Spleen (tissue), 7 donors: Measurements from ENCODE around the gene ZNF766.

ENCODE experiments used
- POLR2A ChIP-seq, 3 donors: fragments of 450-650 bp; IDR thresholded peaks; one replicate each; pipeline ENCODE4 v1.5.1; 2017; ENCODE audit warnings: antibody characterized with exemption in 3 of 3, mild to moderate bottlenecking in 1 of 3
- POLR2AphosphoS5 ChIP-seq, 3 donors: sonication (generic); formaldehyde crosslinking; IDR thresholded peaks; one replicate each; pipeline ENCODE4 v1.5.1; 2017; ENCODE audit warnings: antibody characterized with exemption in 3 of 3
- TF ChIP-seq, protein P1 (sequence below), 11 experiments: fragments of 200-600 bp in 7 of 11; fragments of 450-650 bp in 4 of 11; sonication (generic) in 4 of 11; IDR thresholded peaks in 8 of 11; conservative IDR thresholded peaks in 3 of 11; 1 replicate in 7 of 11; 2 replicates in 4 of 11; pipeline versions ENCODE4 v1.4.0 to v1.8.0; 2016 to 2021; ENCODE audit warnings: antibody characterized with exemption in 11 of 11, inconsistent platforms in 4 of 11, mild to moderate bottlenecking in 1 of 11
- donor health status: DM: no; HTN: no; CAD: no; lungs with moderate emphysema.
- donor health status: DM: no; HTN: no; CAD: no.
- donor health status: DM: no; HTN: no; CAD: no.

DNA sequence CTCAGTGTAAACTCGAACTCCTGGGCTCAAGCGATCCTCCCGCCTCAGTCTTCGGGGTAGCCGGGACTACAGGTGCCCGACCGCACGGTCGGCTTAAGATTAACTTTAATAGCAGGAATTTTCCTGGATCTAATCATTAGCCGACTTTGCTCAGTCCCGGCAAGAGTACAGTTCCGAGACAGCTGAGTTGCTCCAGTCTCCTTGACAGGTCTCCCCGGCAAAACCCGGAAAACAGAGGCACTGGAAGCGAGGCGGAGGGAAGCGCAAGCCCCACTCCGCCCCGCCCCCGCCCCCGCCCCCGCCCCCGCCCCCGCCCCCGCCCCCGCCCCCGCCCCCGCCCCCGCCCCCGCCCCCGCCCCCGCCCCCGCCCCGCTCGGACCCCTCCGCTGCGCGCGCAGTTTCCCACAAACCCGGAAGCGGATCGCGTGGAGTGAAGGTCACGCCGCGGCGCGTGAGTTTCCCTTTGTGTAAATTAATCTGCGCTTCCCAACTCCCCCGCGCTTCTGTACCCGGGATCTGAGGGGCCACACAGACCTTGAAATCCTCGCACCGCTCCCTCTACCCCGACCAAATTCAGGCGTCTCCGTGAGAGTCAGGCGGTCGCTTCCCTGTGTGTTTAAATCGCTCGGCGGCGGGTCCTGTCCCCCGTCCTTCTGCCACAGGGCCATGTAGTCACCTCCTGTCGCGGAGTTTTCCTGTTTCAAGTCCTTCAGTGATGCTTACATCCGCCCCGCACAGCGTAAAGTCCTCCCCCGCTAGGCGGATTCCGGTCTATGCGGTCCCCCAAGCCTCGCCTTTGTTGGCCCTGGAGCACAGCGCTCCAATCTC is 27.6 kb downstream of the ZNF766 start, which contains the start of gene ZNF480:
- TF ChIP-seq POLR2A (IDR thresholded peaks at IDR 0.05), result no peak
- TF ChIP-seq, protein P1, sequence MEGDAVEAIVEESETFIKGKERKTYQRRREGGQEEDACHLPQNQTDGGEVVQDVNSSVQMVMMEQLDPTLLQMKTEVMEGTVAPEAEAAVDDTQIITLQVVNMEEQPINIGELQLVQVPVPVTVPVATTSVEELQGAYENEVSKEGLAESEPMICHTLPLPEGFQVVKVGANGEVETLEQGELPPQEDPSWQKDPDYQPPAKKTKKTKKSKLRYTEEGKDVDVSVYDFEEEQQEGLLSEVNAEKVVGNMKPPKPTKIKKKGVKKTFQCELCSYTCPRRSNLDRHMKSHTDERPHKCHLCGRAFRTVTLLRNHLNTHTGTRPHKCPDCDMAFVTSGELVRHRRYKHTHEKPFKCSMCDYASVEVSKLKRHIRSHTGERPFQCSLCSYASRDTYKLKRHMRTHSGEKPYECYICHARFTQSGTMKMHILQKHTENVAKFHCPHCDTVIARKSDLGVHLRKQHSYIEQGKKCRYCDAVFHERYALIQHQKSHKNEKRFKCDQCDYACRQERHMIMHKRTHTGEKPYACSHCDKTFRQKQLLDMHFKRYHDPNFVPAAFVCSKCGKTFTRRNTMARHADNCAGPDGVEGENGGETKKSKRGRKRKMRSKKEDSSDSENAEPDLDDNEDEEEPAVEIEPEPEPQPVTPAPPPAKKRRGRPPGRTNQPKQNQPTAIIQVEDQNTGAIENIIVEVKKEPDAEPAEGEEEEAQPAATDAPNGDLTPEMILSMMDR (IDR thresholded peaks at IDR 0.05 in 8 of 11, conservative IDR thresholded peaks at IDR 0.05 in 3 of 11), result peak in 6 of 11 experiments; percentile 16 to 30 (median 28)
- TF ChIP-seq POLR2AphosphoS5 (IDR thresholded peaks at IDR 0.05), result peak; percentile 90 to 95 (median 91)
